Sigmoid colon (tissue), 4 donors: ENCODE data around the gene CTNNA2.

ENCODE experiments used
- CTCF ChIP-seq, 4 experiments: fragments of 450-650 bp in 3 of 4; fragments of 200-600 bp in 1 of 4; IDR thresholded peaks; one replicate each; pipeline ENCODE4 v1.5.1; 2016 to 2019; ENCODE audit warnings: antibody characterized with exemption in 4 of 4, mild to moderate bottlenecking in 3 of 4, moderate library complexity in 2 of 4
- POLR2A ChIP-seq, 2 donors: fragments of 450-650 bp; IDR thresholded peaks; one replicate each; pipeline ENCODE4 v1.6.1; 2016; ENCODE audit warnings: antibody characterized with exemption in 2 of 2, mild to moderate bottlenecking in 2 of 2, moderate library complexity in 2 of 2
- POLR2AphosphoS5 ChIP-seq, 4 donors: sonication (generic); formaldehyde crosslinking; IDR thresholded peaks; one replicate each; pipeline ENCODE4 v1.6.1; 2017; ENCODE audit warnings: antibody characterized with exemption in 4 of 4

GRCh38 chr2:79952616-79953015 lies 439.8 kb downstream of the CTNNA2 start:
- TF ChIP-seq CTCF (IDR thresholded peaks at IDR 0.05) (no peak), POLR2AphosphoS5 (IDR thresholded peaks at IDR 0.05) (no peak), POLR2A (IDR thresholded peaks at IDR 0.05) (no peak)
